HepG2 (cell line): ENCODE measurements around the gene CCNB3. TPM values are rescaled to one million over a fixed set of nuclear protein-coding genes. Genes with fewer than 3 reads are reported as not detected.

Source experiments
- ASH2L ChIP-seq: fragments of 300-600, 200-600 bp; sonication (generic); IDR thresholded peaks from 2 replicates; pipeline ENCODE4 v1.7.0; 2017; ENCODE audit warnings: low read depth, mild to moderate bottlenecking, moderate library complexity, mixed read lengths, low read length; ENCODE audit not compliant: insufficient read length
- ZNF362 ChIP-seq: sonication (generic); formaldehyde crosslinking; IDR thresholded peaks from 2 replicates; pipeline ENCODE4 v1.4.0; 2020; ENCODE audit warnings: missing genetic modification reagents, mild to moderate bottlenecking, borderline replicate concordance
- ZNF407 ChIP-seq: sonication (generic); formaldehyde crosslinking; IDR thresholded peaks from one replicate; pipeline ENCODE4 v1.5.1; 2020; ENCODE audit warnings: mild to moderate bottlenecking, missing genetic modification reagents; ENCODE audit errors: not compliant biosample characterization
- polyA plus RNA-seq, 8 experiments: library from polyadenylated mRNA; depleted of rRNA in 3 of 8; stranded (reverse) in 7 of 8; unstranded in 1 of 8; fragments of >200 nt; fragmentation: Illumina TruSeq in 4 of 8; extraction: Trizol in 4 of 8; gene quantifications; 2 replicates each; pipeline versions ENCODE4 v1.2.1 to v1.2.3, GENCODE V29; 2011 to 2016; ENCODE audit warnings: low read depth in 4 of 8, missing spikeins in 1 of 8, mixed read lengths in 1 of 8; ENCODE audit not compliant: insufficient read depth in 1 of 8
- total RNA-seq, 5 experiments: library from RNA; depleted of rRNA; stranded (reverse); fragments of >200 nt; fragmentation: Illumina TruSeq; extraction: Trizol; gene quantifications; 2 replicates each; pipeline ENCODE4 v1.2.3, GENCODE V29; 2016; ENCODE audit warnings: low read depth in 1 of 5

The CCNB3 gene
- total and polyA plus RNA-seq, 2 of the 13 experiments (the other 11 are each of a cell fraction or from before 2014, with no cell fraction given), result 0.04 to 0.07 TPM

DNA sequence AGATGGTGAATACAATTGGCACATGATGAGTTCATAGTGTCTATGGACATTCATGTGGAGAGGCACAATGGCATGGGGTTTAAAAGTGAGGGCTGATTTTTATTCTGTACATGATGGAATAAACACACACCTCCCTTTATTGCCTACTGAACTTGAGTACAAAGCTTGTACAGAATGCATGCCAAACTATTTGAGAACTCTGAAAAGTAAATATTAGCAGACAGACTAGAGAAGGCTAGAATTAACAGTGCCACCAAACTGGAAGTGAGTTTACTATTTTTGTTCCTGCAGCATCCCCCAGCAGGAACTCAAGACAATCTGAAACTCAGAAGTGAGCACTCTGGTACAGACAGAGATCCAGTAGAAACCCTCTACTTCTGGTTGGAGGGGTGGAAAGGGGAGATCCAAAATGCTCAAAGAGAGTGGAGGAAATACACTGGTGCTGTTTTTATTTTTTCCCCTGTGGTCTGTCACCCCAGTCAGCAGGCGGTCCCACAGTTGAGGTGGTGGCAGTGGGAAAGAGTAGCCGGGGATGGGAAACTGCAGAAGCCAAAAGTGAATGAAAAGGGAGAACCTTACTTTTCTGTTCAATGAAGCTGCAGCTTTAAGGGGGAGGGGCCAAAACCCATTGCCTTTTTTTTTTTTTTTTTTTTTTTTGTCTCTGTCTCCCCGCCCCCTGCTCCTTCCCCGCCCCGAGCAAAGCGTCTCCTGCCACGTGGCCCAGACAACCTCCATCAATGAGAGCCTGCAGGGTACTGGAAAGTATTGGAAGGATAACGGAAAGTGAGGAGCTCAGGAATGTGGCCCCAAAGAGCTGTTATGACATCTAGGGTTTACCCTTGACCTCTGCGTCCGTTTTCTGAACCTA is 24.3 kb upstream of the CCNB3 start (continued):
- no peak for TF ChIP-seq ZNF407 (CRISPR knock-in tag)
- peak; percentile 56 for TF ChIP-seq ASH2L
- peak; percentile 66; the same call in 1 of the 2 replicates for TF ChIP-seq ZNF362 (CRISPR knock-in tag)
